NCI-H2196 treated with DMSO at 0.1 percent for 48 hours (cell line): ENCODE data around the gene AKNAD1.

ENCODE experiments used
- DNase-seq: peaks from one replicate; lab custom pipeline; 2025; ENCODE audit not compliant: unreplicated experiment; lab: John Stamatoyannopoulos, UW

Gene AKNAD1

GRCh38 chr1:108863984-108864383 is 7.1 kb upstream of the AKNAD1 start:
- DNase-seq: no peak

GRCh38 chr1:108862698-108863477 is 6.0 kb upstream of the AKNAD1 start:
- no peak for DNase-seq

- DNase-seq: no peak
Measured at GRCh38 chr1:108862017-108862610, 5.2 kb upstream of the AKNAD1 start.

GRCh38 chr1:108861566-108861965 is 4.7 kb upstream of the AKNAD1 start:
- no peak for DNase-seq

- no peak for DNase-seq
Measured at GRCh38 chr1:108860190-108860907, 3.5 kb upstream of the AKNAD1 start.

GRCh38 chr1:108858230-108858950 is 1.5 kb upstream of the AKNAD1 start:
- DNase-seq: no peak

- no peak for DNase-seq
Measured at GRCh38 chr1:108854221-108855019, 2.5 kb downstream of the AKNAD1 start.

- DNase-seq: no peak
Measured at GRCh38 chr1:108852221-108852975, 4.5 kb downstream of the AKNAD1 start.

- DNase-seq: no peak
Measured at GRCh38 chr1:108851567-108851966, 5.3 kb downstream of the AKNAD1 start.

GRCh38 chr1:108850929-108851328 is 6.0 kb downstream of the AKNAD1 start:
- DNase-seq: no peak

GRCh38 chr1:108848806-108849205 is 8.1 kb downstream of the AKNAD1 start:
- no peak for DNase-seq

- no peak for DNase-seq
Measured at GRCh38 chr1:108847494-108847893, 9.4 kb downstream of the AKNAD1 start.

GRCh38 chr1:108845991-108846390 is 10.9 kb downstream of the AKNAD1 start:
- no peak for DNase-seq

- DNase-seq: no peak
Measured at GRCh38 chr1:108845446-108845845, 11.4 kb downstream of the AKNAD1 start.

- DNase-seq: no peak
Measured at GRCh38 chr1:108843390-108844137, 13.3 kb downstream of the AKNAD1 start.

- no peak for DNase-seq
Measured at GRCh38 chr1:108842525-108843181, 14.2 kb downstream of the AKNAD1 start.

- DNase-seq: no peak
Measured at GRCh38 chr1:108841703-108842102, 15.2 kb downstream of the AKNAD1 start.

GRCh38 chr1:108832929-108833328 is 24.0 kb downstream of the AKNAD1 start:
- no peak for DNase-seq

GRCh38 chr1:108831225-108831624 is 25.7 kb downstream of the AKNAD1 start:
- DNase-seq: no peak
